GM21515 (cell line): Measurements from ENCODE around the gene SH3PXD2B.
A peak's percentile ranks its signal among the peaks of the same experiment; 100 is the strongest.
"Not testable (repeated sequence)": the region's sequence is repeated elsewhere in the genome, so short reads cannot be mapped to it uniquely, and the experiment has no call there.

Source experiments
- ATAC-seq: cut with Tn5 transposase; IDR thresholded peaks from one replicate; pipeline ENCODE4 v1.9.1; 2021; ENCODE audit not compliant: unreplicated experiment

SH3PXD2B gene

DNA sequence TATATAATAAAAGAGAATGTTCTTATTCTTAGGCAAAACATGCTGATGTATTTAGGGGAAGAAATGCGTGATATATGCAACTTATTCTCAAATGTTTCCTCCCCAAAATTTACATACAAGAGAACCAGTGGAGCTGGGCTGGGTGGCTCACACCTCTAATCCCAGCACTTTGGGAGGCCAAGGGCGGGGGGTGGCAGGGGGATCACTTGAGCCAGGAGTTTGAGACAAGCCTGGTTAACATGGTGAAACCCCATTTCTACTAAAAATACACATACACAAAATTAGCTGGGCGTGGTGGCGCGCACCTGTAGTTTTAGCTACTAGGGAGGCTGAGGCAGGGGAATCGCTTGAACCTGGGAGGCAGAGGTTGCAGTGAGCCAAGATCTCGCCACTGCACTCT, 143.3 kb downstream of the SH3PXD2B start:
- no peak for ATAC-seq

- no peak for ATAC-seq
Observed at GRCh38 chr5:172305380-172305779, 148.9 kb downstream of the SH3PXD2B start.

DNA sequence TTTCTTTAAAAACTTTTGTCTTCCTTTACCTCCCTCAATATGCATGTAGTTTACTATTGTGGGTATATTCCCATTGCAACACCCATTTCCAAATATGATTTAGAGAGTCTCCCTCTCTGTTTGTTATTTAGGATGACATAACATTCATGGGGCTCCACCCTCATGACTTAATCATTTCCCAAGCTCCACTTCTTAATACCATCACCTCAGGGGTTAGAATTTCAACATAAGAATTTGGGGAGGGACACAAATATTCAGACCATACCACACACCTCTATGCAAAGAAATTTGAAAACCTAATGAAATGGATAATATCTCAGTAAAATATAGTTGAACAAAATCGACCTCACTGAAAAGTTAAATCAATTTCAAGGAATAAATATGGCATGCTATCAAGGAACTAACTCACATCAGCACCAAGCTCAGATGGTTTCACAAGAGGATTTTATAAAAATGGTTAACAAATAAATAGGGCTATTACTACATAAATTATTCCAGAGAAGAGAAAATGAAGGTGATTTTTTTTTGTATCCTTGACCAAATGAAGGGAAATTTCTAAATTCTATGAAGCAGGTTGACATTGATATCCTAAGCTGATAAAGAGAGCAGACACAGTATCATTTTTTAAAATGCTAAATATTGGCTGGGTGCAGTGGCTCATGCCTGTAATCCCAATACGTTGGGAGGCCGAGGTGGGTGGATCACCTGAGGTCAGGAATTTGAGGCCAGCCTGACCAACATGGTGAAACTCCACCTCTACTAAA, 150.6 kb downstream of the SH3PXD2B start:
- ATAC-seq = no peak

DNA sequence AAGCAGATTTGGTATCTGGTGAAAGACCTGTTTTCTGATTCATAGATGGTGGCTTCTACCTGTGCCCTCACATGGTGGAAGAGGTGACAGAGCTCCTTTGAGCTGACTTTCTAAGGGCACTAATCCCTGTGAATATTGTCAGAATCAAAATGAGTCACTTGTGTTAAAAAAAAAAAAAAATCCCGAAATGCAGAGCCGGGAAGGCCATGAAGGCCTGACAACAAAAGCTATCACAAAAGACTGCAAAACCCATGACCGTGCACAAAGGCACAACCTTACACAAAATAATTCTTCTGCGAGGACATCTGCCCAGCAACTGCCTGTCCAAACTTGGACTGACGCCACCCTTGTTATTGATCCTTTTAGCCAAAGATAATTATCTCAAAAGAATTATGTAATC, 151.2 kb downstream of the SH3PXD2B start:
- no peak for ATAC-seq

- ATAC-seq = no peak
Observed at GRCh38 chr5:172302047-172302710, 152.1 kb downstream of the SH3PXD2B start.

DNA sequence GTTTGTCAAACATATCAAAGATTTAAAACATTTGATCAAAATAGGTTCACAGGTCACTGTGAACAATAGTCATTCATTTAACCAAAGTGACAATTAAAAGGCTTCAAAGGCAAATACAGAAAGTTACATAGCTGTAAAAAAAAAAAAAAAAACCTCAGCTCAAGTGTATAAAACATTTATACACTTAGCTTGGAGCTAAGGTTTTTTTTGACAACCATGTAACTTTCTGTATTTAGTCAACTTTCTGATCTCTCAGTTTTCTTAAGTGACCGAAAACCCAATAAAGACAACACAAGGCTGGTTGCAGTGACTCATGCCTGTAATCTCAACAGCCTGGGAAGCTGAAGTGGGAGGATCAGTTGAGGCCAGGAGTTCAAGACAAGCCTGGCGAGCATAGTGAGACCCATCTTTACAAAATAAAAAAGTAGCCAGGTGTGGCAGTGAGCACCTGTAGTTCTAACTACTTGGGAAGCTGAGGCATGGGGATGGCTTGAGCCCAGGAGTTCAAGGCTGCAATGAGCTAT, 154.3 kb downstream of the SH3PXD2B start:
- no peak for ATAC-seq

DNA sequence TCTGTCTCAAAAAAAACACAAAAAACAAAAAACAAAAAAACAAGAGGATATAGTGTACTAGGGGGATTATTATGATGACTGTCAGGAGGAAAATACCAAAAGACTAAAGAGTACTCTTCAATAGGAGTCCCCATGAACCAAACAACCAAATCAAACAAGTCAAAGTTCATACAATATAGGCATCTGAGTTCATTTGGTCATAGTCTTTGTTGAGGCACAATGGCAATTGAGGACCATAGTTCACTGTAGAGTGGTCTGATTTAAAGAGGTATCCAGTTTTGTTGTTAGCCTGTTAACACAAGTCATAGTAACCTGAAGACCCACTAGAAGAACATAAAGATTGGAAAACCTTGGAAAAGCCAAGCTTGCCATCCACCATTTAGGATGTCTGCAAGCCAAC, 159.5 kb downstream of the SH3PXD2B start:
- no peak for ATAC-seq

- no peak for ATAC-seq
Observed at GRCh38 chr5:172293745-172294342, 160.5 kb downstream of the SH3PXD2B start.

GRCh38 chr5:172293054-172293744, 161.1 kb downstream of the SH3PXD2B start:
- ATAC-seq = peak; percentile 79

- ATAC-seq = not testable (repeated sequence)
Observed at GRCh38 chr5:172291837-172292236, 162.5 kb downstream of the SH3PXD2B start.

- no peak for ATAC-seq
Observed at GRCh38 chr5:172288465-172288864, 165.9 kb downstream of the SH3PXD2B start.

DNA sequence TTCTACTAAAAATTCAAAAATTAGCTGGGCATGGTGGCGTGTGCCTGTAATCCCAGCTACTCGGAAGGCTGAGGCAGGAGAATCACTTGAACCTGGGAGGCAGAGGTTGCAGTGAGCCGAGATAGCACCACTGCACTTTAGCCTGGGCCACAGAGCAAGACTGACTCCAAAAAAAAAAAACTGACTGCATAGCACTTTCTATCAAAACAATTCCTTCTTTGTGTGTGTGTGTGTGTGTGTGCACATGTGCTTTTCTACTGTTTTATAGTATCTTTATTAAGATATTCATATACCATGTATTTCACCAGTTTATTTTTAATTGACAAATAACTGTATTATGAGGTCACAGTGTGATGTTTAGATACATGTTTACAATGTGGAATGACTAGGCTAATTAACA, 167.2 kb downstream of the SH3PXD2B start:
- not testable (repeated sequence) for ATAC-seq

- no peak for ATAC-seq
Observed at GRCh38 chr5:172285226-172286143, 168.8 kb downstream of the SH3PXD2B start.

- no peak for ATAC-seq
Observed at GRCh38 chr5:172284611-172284980, 169.7 kb downstream of the SH3PXD2B start.

GRCh38 chr5:172283862-172284610, 170.3 kb downstream of the SH3PXD2B start:
- peak; percentile 83 for ATAC-seq

- peak; percentile 86 for ATAC-seq
Observed at GRCh38 chr5:172283020-172283861, 171.1 kb downstream of the SH3PXD2B start, which contains the start of gene UBTD2. UBTD2 (minus strand) TSS chr5:172283764; CDS start chr5:172283665, 99 bp downstream.

- peak; percentile 1 for ATAC-seq
Observed at GRCh38 chr5:172282272-172283019, 171.9 kb downstream of the SH3PXD2B start.

- no peak for ATAC-seq
Observed at GRCh38 chr5:172281346-172281745, 173.0 kb downstream of the SH3PXD2B start.
